ENCODE results near the gene SLC44A3. TPM values are rescaled to one million over a fixed set of nuclear protein-coding genes. Genes with fewer than 3 reads are reported as not detected.

SLC44A3 gene
- total RNA-seq, 4 donors from 2014 or later, result 7.6 to 15.5 (median 10.0) TPM

GRCh38 chr1:94928293-94928939, 108.3 kb downstream of the SLC44A3 start:
- no peak for DNase-seq (ENCODE audit: low spot score in 2 of 2)
- Histone ChIP-seq H3K4me3 (peak overlapping the region; percentile 67), H3K4me1 (peaks cover 54% of the 10 kb centered on the region), H3K9me3 (no peaks in the 10 kb centered on the region), H3K27me3 (no peaks in the 10 kb centered on the region), H3K36me3 (no peaks in the 10 kb centered on the region), H3K27ac (peak overlapping the region; percentile 97)
- WGBS, result 69% methylated on average over 7 of the region's 7 CpGs
- TF ChIP-seq EP300 (IDR thresholded peaks at IDR 0.05) (no peak), POLR2A (IDR thresholded peaks at IDR 0.05) (no peak), POLR2AphosphoS5 (IDR thresholded peaks at IDR 0.05) (no peak), CTCF (IDR thresholded peaks at IDR 0.05) (no peak)

GRCh38 chr1:94929351-94930217, 109.4 kb downstream of the SLC44A3 start:
- TF ChIP-seq CTCF (IDR thresholded peaks at IDR 0.05), result no peak
- TF ChIP-seq POLR2AphosphoS5 (IDR thresholded peaks at IDR 0.05), result no peak
- TF ChIP-seq EP300 (IDR thresholded peaks at IDR 0.05), result no peak
- TF ChIP-seq POLR2A (IDR thresholded peaks at IDR 0.05), result no peak
- H3K27me3 ChIP-seq, result no peaks in the 10 kb centered on the region
- no peak for DNase-seq (ENCODE audit: low spot score in 2 of 2)
- 79% methylated on average over 11 of the region's 11 CpGs for WGBS
- H3K4me3 ChIP-seq, result peak overlapping the region; percentile 6
- H3K4me1 ChIP-seq, result peaks cover 43% of the 10 kb centered on the region
- no peaks in the 10 kb centered on the region for H3K9me3 ChIP-seq
- H3K27ac ChIP-seq, result no peak overlapping the region
- H3K36me3 ChIP-seq, result no peaks in the 10 kb centered on the region

- no peaks in the 10 kb centered on the region for H3K36me3 ChIP-seq
- H3K4me1 ChIP-seq, result peaks cover 31% of the 10 kb centered on the region
- no peak overlapping the region for H3K27ac ChIP-seq
- H3K4me3 ChIP-seq, result no peak overlapping the region
- H3K9me3 ChIP-seq, result no peaks in the 10 kb centered on the region
- TF ChIP-seq POLR2AphosphoS5 (IDR thresholded peaks at IDR 0.05) (no peak), POLR2A (IDR thresholded peaks at IDR 0.05) (no peak), CTCF (IDR thresholded peaks at IDR 0.05) (no peak), EP300 (IDR thresholded peaks at IDR 0.05) (no peak)
- no peaks in the 10 kb centered on the region for H3K27me3 ChIP-seq
- DNase-seq (ENCODE audit: low spot score in 2 of 2), result no peak
- WGBS, result 91% methylated on average over 7 of the region's 7 CpGs
These were observed 111.2 kb downstream of the SLC44A3 start for GRCh38 chr1:94931254-94931841.

- H3K4me1 ChIP-seq, result peaks cover 23% of the 10 kb centered on the region
- 64% methylated on average over 2 of the region's 2 CpGs for WGBS
- no peak overlapping the region for H3K4me3 ChIP-seq
- no peak overlapping the region for H3K27ac ChIP-seq
- no peak for DNase-seq (ENCODE audit: low spot score in 2 of 2)
- H3K27me3 ChIP-seq, result no peaks in the 10 kb centered on the region
- no peaks in the 10 kb centered on the region for H3K36me3 ChIP-seq
- TF ChIP-seq EP300 (IDR thresholded peaks at IDR 0.05) (no peak), CTCF (IDR thresholded peaks at IDR 0.05) (no peak), POLR2AphosphoS5 (IDR thresholded peaks at IDR 0.05) (no peak)
- no peaks in the 10 kb centered on the region for H3K9me3 ChIP-seq
These were observed 114.4 kb downstream of the SLC44A3 start for GRCh38 chr1:94934551-94934950.

- no peak for DNase-seq (ENCODE audit: low spot score in 2 of 2)
- no peaks in the 10 kb centered on the region for H3K9me3 ChIP-seq
- H3K27ac ChIP-seq, result no peak overlapping the region
- no peaks in the 10 kb centered on the region for H3K36me3 ChIP-seq
- no peaks in the 10 kb centered on the region for H3K27me3 ChIP-seq
- TF ChIP-seq EP300 (IDR thresholded peaks at IDR 0.05), result no peak
- no peak for TF ChIP-seq POLR2A (IDR thresholded peaks at IDR 0.05)
- H3K4me1 ChIP-seq, result peaks cover 18% of the 10 kb centered on the region
- WGBS, result 95% methylated on average over 1 of the region's 1 CpG
- no peak overlapping the region for H3K4me3 ChIP-seq
These were observed 114.9 kb downstream of the SLC44A3 start for GRCh38 chr1:94935034-94935433.
